Activated naive CD4-positive, alpha-beta T cell treated with anti-CD3 and anti-CD28 coated beads, Interleukin-2, amount 50 U/mL, for 72 hours (primary cell): Measurements from ENCODE around the gene ZBTB33. TPM values are rescaled to one million over a fixed set of nuclear protein-coding genes. Genes with fewer than 3 reads are reported as not detected.

Experiments used
- ATAC-seq, 2 donors: fragments of 150-1000 bp; cut with Tn5 transposase; 2 replicates each; pipeline ENCODE4 v1.10.0; 2021; ENCODE audit warnings: mild to moderate bottlenecking in 2 of 2, moderate library complexity in 2 of 2
- DNase-seq, 2 donors: peaks; one replicate each; pipeline ENCODE4 v3.0.0; 2021 to 2022; ENCODE audit warnings: low spot score in 2 of 2
- H3K27ac Mint-ChIP-seq, 2 donors: one replicate each; pipeline ENCODE4 v1.8.0; 2022; ENCODE audit warnings: mild to moderate bottlenecking in 2 of 2, mixed read lengths in 2 of 2
- H3K36me3 Mint-ChIP-seq, 2 donors: one replicate each; pipeline ENCODE4 v1.8.0; 2022; ENCODE audit warnings: mixed read lengths in 2 of 2
- H3K9me3 Mint-ChIP-seq, 2 donors: one replicate each; pipeline ENCODE4 v1.8.0; 2022; ENCODE audit warnings: mixed read lengths in 2 of 2
- total RNA-seq, 2 donors: library from RNA; stranded (reverse); gene quantifications; one replicate each; pipeline ENCODE4 v1.2.3, GENCODE V29; 2022

The ZBTB33 gene, protein sequence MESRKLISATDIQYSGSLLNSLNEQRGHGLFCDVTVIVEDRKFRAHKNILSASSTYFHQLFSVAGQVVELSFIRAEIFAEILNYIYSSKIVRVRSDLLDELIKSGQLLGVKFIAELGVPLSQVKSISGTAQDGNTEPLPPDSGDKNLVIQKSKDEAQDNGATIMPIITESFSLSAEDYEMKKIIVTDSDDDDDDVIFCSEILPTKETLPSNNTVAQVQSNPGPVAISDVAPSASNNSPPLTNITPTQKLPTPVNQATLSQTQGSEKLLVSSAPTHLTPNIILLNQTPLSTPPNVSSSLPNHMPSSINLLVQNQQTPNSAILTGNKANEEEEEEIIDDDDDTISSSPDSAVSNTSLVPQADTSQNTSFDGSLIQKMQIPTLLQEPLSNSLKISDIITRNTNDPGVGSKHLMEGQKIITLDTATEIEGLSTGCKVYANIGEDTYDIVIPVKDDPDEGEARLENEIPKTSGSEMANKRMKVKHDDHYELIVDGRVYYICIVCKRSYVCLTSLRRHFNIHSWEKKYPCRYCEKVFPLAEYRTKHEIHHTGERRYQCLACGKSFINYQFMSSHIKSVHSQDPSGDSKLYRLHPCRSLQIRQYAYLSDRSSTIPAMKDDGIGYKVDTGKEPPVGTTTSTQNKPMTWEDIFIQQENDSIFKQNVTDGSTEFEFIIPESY
- 10 to 100 TPM; 12.3 to 12.8 TPM for total RNA-seq

DNA sequence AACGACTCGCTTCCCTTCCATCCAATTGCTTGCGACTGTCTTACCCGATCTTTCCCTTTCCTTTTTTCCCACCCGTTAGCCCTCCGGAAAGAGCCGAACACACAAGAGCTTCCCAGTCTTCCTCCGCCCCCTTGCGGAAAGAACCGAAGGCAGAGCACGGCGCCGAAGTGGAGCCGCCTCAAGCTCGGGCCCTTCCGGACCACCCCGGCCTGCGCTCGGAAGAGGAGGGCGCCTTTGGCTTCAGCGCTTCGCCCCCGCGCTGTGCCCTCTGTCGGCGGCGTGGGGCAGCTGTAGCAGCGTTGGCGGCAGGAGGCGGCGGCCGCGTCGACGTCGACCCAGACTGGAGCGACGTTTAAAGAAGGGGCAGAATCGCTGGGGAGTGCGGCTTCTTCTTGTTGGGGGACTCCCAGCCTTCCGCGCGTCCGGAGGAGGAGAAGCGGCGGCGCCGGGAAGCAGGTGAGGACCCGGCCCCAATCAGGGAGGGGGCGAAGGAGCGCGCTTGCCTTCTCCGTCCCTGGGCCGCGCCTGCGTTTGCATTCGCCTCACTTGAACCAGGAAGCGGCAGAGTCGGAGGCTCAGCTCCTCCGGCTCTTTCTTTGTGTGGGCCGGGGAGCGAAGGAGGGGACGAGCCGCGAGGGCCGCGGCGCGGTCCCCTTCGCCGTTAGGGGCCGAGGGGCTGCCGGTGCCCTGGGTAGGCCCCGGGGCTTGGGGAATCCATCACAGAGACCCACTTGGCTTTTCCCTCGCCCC, at the start of gene ZBTB33:
ZBTB33 (plus strand) TSS at position 291 of the 750 bp plus-strand sequence. CDS start 2,604 bp downstream, outside the sequence.
- H3K27ac Mint-ChIP-seq: peak within 1 kb of the TSS; percentile 91 to 96
- ATAC-seq (peak; percentile 97 to 99), DNase-seq (peak; percentile 80 to 86)
- H3K9me3 Mint-ChIP-seq: no peaks in the 10 kb centered on the region
- peaks cover 10 to 24% of the 10 kb centered on the region in 2 donors for H3K36me3 Mint-ChIP-seq

DNA sequence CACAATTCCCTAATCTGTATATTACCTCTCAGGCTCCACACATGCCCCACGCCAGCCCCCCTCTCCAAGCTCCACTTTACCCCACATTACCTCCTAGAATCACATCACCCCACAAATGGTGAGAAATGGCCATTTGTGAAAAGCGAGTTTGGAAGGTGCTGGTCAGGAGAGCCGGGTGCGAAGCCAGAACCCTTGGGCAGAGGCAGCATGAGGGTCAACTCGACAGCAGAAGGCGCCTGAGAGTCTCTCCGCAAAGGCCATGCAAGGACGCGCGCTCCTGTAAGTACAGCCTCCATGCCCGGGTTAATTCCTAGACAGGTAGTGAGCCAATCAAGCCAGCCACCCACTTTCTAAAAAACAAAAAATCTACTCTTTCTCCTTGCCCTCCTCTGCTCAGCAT, 49.8 kb upstream of the ZBTB33 start:
- no peaks in the 10 kb centered on the region for H3K36me3 Mint-ChIP-seq
- H3K9me3 Mint-ChIP-seq: no peaks in the 10 kb centered on the region
- ATAC-seq (no peak), DNase-seq (no peak)
- H3K27ac Mint-ChIP-seq: no peak overlapping the region

DNA sequence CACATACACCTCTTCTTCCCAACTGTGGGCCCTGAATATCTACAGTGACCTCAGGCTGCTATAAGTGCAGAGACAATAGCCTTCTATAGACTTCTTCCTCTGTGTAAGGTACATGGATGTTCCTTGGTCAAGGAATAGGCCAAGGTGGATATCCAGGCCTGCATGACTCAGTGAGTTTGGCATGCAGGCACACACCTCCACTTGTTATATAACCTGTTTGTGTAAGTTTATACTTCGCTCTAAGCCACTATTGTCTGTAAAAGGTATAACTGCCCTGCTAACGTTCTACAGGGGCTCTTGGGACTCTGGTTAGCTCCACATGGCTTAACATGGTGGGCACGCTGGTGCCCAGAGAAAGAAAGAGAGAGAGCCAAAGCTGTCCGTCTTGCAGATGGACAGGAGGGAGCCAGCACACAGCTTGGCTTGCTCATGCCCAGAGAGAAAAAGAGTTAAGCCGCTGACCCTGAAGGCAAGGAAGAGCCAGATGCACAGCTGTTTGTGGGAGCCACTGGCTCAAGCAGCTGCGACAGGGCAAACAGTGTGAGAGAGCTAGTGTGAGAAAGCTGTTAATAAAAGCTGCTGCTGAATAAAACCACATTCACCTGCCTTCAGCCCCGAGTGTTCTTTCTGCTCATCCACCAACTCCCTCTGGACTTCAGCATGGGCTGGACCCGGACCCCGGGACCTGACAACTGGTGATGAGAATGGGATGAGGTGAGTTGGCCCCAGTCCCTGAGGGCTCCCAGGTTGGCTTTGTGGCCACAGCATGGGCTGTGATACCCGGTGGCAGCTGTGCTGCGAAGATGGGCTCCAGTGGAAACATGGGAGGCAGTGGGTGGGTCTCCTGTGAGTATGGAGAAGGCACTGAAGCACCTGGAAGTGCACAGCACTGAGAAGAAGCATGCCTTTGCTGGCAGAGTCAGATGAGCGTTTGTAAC, 44.5 kb upstream of the ZBTB33 start:
- no peak overlapping the region for H3K27ac Mint-ChIP-seq
- DNase-seq: no peak
- ATAC-seq: no peak
- H3K36me3 Mint-ChIP-seq: no peaks in the 10 kb centered on the region
- H3K9me3 Mint-ChIP-seq: no peaks in the 10 kb centered on the region

DNA sequence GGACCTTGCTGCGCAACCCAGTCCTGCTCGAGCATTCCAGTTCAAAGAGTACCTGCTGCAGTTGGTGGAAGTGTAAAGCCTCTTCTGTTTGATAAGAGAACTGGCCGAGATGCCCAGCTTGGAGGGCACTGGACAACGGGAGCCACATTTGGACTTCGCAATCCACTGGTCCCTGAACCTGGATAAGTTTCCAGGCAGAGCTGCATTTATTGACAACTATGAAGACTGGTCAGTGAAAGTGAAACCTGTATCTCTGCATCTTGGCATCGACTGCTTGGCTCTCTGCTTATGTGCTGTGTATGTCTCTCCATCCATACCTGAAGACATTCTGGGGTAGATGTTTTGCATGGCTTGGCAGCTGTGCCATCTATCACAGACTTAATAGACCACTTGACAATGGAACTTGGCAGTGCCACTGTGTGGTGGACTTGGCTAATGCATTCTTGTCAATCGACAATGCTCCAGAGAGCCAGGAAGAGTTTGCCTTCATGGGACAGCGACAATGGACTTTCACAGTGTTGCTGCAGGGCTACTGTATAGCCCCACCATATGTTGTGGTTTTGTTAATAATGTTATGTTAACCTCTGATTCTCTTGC, 43.5 kb upstream of the ZBTB33 start:
- Mint-ChIP-seq H3K9me3 (no peaks in the 10 kb centered on the region), H3K36me3 (no peaks in the 10 kb centered on the region), H3K27ac (no peak overlapping the region)
- DNase-seq (no peak), ATAC-seq (no peak)

DNA sequence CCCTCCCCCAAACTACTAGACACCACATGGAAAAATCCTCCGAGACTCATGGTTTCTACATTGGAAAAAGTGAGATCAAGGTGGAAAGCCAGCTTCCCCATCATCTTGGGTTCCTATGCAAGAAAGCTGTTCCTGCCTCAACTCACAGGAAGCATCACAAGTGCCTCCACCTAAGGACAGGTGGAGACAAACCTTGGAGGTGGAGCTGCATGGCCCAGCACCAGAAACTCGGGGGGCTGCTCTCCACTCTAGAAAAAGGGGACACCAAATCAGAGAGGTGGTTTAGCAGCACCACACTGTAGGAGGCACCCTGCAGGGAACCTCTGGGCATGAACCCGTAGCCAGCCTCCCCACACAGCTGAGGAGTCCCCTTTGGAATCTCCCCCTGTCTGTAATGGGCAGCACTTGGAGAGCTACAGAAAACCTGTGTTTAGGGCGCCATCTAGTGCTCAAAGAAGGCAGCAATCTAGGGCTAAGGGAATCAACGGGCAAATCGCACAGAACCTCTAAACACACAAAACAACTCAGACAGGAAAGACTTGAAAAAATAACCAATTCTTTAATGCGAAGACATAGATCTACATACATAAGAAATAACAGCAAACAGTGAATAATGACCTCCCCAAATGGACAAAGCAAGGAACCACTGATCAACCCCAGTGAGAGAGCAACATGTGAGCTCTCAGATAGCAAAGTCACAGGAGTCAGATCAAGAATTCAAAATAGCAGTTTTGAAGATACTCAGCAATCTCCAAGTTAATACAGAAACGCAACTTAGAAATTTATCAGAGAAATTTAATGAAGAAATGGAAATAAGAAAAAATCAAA, 37.0 kb upstream of the ZBTB33 start:
- H3K9me3 Mint-ChIP-seq: no peaks in the 10 kb centered on the region
- H3K27ac Mint-ChIP-seq: no peak overlapping the region
- DNase-seq: peak in 1 of 2 donors; percentile 52
- ATAC-seq: peak; percentile 58 to 63
- no peaks in the 10 kb centered on the region for H3K36me3 Mint-ChIP-seq

DNA sequence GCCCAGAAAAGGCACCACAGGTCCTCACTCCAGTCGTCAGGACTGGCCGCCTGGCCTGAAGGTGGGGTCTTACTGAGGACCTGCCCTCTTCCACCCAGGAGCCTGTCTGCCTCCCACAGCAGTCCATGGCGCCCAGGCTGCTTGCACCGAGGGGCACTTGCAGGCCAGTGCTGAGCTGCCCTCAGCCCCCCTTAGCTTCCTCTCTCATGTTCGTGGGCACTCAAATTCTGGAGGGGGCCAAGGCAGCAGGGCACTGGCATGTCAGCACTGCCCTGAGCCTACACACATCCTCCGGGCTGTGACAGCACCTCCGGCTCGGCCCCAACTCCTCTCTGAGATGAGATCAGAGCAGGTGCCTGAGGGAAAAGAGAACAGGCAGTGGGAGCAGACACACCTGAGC, 27.2 kb upstream of the ZBTB33 start:
- no peak overlapping the region for H3K27ac Mint-ChIP-seq
- H3K36me3 Mint-ChIP-seq: no peaks in the 10 kb centered on the region
- no peak for DNase-seq
- no peaks in the 10 kb centered on the region for H3K9me3 Mint-ChIP-seq
- ATAC-seq: no peak

DNA sequence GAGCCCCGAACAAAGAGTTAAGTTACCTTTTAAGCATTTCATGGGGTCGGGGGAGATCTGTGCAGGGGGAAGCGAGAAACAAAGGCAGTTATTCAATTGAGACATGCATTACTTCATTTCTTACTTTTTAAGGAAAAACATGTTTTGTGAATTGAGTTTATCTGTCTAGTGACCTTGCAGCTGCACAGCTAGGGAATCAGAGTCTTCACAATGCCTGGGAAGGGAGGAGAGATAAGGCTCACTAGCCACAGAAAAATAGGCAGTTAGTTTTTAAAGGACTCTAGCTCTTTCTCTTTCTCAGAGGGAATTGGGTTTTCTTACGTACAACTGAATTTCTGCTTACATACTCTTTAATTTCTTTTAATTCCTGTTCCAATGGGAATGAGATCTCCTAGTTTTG, 26.2 kb upstream of the ZBTB33 start:
- DNase-seq (no peak), ATAC-seq (no peak)
- Mint-ChIP-seq H3K9me3 (no peaks in the 10 kb centered on the region), H3K36me3 (no peaks in the 10 kb centered on the region), H3K27ac (no peak overlapping the region)

DNA sequence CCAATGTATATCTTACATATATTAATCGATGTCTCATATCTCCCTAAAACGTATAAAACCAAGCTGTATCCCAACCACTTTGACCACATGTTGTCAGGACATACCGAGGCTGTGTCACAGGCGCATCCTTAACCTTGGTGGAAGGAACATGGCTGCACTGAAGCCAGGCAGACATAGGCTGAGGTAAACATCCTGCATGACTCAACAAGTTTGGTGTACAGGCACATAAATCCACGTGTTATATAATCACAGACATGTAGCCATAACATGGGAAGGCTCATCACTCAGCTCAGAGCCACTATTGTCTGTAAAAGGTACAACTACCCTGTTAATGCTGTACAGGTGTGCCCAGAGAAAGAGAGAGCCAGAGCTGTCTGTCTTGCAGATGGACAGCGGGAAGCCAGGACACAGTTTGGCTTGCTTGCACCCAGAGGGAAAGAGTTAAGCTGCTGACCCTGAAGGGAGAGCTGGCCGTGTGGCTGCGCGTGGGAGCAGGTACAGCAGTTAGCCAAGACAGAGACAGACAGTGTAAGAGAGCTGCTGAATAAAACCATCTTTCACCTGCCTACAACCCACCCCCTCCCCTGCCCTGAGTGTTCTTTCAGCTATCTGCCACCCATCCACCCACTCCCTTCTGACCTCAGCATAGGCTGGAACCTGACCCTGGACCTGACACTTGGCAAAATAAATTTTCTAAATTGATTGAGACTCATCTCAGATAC, 22.3 kb upstream of the ZBTB33 start:
- DNase-seq: no peak
- no peaks in the 10 kb centered on the region for H3K36me3 Mint-ChIP-seq
- no peak overlapping the region for H3K27ac Mint-ChIP-seq
- H3K9me3 Mint-ChIP-seq: no peaks in the 10 kb centered on the region
- no peak for ATAC-seq

DNA sequence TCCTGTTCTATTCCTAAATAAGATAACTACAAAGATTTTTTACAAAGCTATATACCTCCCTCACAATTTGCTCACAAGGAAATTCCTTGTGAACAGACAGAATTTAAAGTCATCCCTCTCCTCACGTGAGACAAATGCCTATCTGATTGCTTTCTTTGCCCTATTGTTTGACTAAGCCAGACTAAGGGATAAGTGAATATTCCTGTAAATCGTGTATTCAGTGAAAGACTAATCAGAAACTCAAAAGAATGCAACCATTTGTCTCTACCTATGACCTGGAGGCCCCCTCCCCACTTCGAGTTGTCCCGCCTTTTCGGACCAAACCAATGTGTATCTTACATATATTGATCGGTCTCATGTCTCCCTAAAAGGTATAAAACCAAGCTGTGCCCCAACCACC, 15.3 kb upstream of the ZBTB33 start:
- no peak for DNase-seq
- no peak for ATAC-seq
- no peak overlapping the region for H3K27ac Mint-ChIP-seq
- H3K36me3 Mint-ChIP-seq: no peaks in the 10 kb centered on the region
- no peaks in the 10 kb centered on the region for H3K9me3 Mint-ChIP-seq

DNA sequence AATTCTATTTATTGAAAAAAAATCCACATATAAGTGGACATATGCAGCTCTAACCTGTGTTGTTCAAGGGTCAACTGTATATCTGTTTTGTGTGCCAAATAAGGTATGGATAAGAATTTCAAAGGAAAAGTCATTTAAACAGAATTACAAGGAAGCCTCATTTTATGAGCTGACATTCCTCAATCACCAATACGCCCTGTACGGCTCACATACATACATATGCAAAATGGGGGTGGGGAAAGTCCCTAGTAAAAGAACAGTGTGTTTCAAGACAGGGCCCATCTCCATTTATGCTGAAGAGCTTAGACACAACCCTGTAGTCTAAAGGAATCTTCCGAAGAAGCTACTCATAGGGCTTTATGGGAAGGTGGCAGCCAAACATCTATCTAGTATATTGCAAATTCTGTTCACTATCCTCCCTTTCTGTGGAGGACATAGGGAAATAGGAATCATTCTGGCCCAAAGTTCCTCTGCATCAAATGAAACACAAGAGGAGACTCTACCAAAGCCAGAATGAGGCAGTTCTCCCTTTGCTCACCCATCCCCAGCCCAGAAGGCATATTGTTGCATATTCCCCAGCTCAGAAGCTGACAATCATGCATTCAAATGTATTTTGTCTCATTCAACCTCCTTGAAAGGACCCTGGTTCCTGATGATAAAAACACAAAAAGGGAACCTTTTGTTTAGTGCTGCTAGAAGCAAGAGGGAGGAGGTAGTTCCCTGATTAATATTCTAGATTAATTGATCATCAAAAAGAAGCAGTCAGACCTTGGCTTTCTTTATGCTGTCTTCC, 13.7 kb upstream of the ZBTB33 start:
- H3K27ac Mint-ChIP-seq: no peak overlapping the region
- H3K36me3 Mint-ChIP-seq: no peaks in the 10 kb centered on the region
- DNase-seq (no peak), ATAC-seq (no peak)
- no peaks in the 10 kb centered on the region for H3K9me3 Mint-ChIP-seq

DNA sequence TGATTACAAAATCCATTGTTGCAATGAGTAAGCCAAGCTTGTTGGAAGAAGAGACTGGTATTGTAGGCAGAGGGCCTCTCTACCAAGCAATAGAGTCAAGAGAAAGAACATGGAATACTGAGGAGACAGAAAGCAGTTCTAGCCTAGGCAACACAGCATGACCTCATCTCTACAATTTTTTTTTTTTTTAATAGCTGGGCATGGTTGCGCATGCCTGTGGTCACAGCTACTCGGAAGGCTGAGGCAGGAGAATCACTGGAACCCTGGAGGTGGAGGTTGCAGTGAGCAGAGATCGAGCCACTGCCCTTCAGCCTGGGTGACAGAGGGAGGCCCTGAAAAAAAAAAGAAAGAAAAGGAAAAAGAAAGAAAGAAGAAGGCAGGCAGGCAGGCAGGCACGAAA, 11.7 kb upstream of the ZBTB33 start:
- DNase-seq (no peak), ATAC-seq (no peak)
- H3K9me3 Mint-ChIP-seq: no peaks in the 10 kb centered on the region
- no peak overlapping the region for H3K27ac Mint-ChIP-seq
- peaks cover 0 to 1% of the 10 kb centered on the region in 2 donors for H3K36me3 Mint-ChIP-seq

DNA sequence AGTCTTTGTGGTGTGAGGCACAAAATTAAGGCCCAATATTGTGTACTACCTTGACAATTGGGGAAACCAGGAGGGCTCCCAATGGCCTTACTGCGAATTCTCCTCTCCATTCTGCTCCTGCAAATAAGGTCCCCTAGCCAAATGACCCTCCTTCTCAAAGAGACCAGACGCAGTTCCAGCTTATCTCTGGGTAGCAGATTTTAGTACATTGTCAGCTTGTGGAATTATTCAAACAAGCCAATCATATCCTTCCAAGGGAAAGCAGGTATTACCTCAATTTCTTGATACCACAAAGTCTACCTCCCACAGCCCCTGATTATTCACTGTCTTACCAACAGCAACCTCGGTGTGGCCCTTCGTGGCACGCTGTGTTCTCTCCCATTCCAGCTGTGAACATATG, 7.8 kb upstream of the ZBTB33 start:
- Mint-ChIP-seq H3K36me3 (peaks cover 9 to 13% of the 10 kb centered on the region in 2 donors), H3K9me3 (no peaks in the 10 kb centered on the region), H3K27ac (no peak overlapping the region)
- ATAC-seq (no peak), DNase-seq (no peak)

DNA sequence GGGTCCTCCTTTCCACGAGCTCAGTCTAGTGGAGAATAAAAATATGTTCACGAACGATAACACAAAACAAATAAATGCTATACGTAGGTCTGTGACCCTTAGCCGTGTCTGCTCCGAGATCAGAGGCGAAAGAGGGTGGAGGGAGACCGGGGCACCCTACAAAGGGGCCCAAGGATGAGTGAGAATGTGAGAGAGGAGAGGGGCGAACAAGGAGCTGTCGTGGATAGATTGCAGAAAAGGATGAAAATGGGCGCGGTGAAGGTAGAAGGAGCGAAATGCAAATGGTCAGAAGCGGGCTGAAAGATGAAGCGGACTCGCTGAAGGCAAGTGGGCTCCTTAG, 6.2 kb upstream of the ZBTB33 start:
- DNase-seq (no peak), ATAC-seq (no peak)
- H3K9me3 Mint-ChIP-seq: no peaks in the 10 kb centered on the region
- peaks cover 9 to 13% of the 10 kb centered on the region in 2 donors for H3K36me3 Mint-ChIP-seq
- peak overlapping the region; percentile 86 to 97 for H3K27ac Mint-ChIP-seq
